Activated B cell treated with CpG ODN at 0.5 μM for 24 hours (primary cell): ENCODE results near the gene FGD3. TPM values are rescaled to one million over a fixed set of nuclear protein-coding genes. Genes with fewer than 3 reads are reported as not detected.
A peak's percentile ranks its signal among the peaks of the same experiment; 100 is the strongest.

Source experiments
- ATAC-seq: fragments of 200-7000 bp; cut with Tn5 transposase; one replicate; pipeline ENCODE4 v1.10.0; 2021; ENCODE audit warnings: low read depth, mild to moderate bottlenecking, moderate library complexity
- CTCF ChIA-PET: fragments of 350-600 bp; sonication (Branson Sonifier 250); formaldehyde crosslinking; loops from one replicate; lab custom pipeline; 2021; ENCODE audit warnings: antibody characterized with exemption; lab: Charles Lee
- POLR2A ChIA-PET: fragments of 350-600 bp; sonication (Branson Sonifier 250); formaldehyde crosslinking; loops from one replicate; lab custom pipeline; 2021; ENCODE audit warnings: antibody characterized with exemption; lab: Charles Lee
- DNase-seq: peaks from one replicate; pipeline ENCODE4 v3.0.0; 2022
- H3K27ac Mint-ChIP-seq: one replicate; pipeline ENCODE4 v1.8.0; 2020; ENCODE audit warnings: mixed read lengths
- H3K27me3 Mint-ChIP-seq: one replicate; pipeline ENCODE4 v1.8.0; 2021; ENCODE audit warnings: mixed read lengths
- H3K36me3 Mint-ChIP-seq: one replicate; pipeline ENCODE4 v1.8.0; 2021; ENCODE audit warnings: low read depth, mixed read lengths
- H3K4me1 Mint-ChIP-seq: one replicate; pipeline ENCODE4 v1.8.0; 2021; ENCODE audit warnings: mixed read lengths
- H3K4me3 Mint-ChIP-seq: one replicate; pipeline ENCODE4 v1.8.0; 2020; ENCODE audit warnings: mild to moderate bottlenecking, mixed read lengths
- H3K9me3 Mint-ChIP-seq: one replicate; pipeline ENCODE4 v1.8.0; 2020; ENCODE audit warnings: mixed read lengths
- CTCF ChIP-seq: fragments of 200-600 bp; IDR thresholded peaks from one replicate; pipeline ENCODE4 v1.8.0; 2022; ENCODE audit warnings: antibody characterized with exemption, mild to moderate bottlenecking
- intact Hi-C: fragments of 100-400 bp; cut with micrococcal nuclease; formaldehyde crosslinking; loops from one replicate; pipeline ENCODE4 v1.15.1; 2024
- total RNA-seq: library from RNA; stranded (reverse); gene quantifications from 2 replicates; pipeline ENCODE4 v1.2.3, GENCODE V29; 2022

Gene FGD3
- total RNA-seq, 1 donor from 2014 or later, result 61.9 TPM

GRCh38 chr9:93023521-93023815, 76.1 kb downstream of the FGD3 start:
- DNase-seq (no peak), ATAC-seq (peak; percentile 10)
- Mint-ChIP-seq H3K27ac (peak overlapping the region; percentile 59), H3K9me3 (no peaks in the 10 kb centered on the region), H3K4me1 (peaks cover 31% of the 10 kb centered on the region), H3K36me3 (peaks cover 74% of the 10 kb centered on the region), H3K27me3 (no peaks in the 10 kb centered on the region), H3K4me3 (no peak overlapping the region)
- ChIA-PET CTCF (no interaction called here), POLR2A (no interaction called here)
- intact Hi-C loops, result no loop called here
- TF ChIP-seq CTCF, result no peak

GRCh38 chr9:93024646-93024910, 77.3 kb downstream of the FGD3 start:
- TF ChIP-seq CTCF, result no peak
- peaks cover 40% of the 10 kb centered on the region for H3K4me1 Mint-ChIP-seq
- no peaks in the 10 kb centered on the region for H3K27me3 Mint-ChIP-seq
- no peaks in the 10 kb centered on the region for H3K9me3 Mint-ChIP-seq
- H3K27ac Mint-ChIP-seq, result no peak overlapping the region
- ATAC-seq (no peak), DNase-seq (no peak)
- POLR2A ChIA-PET, result no interaction called here
- CTCF ChIA-PET, result interaction anchor here (0.7 to 1.3 kb wide), 2 partner anchors 9 to 67 kb away, joined by 3 read pairs; no protein-coding TSS in a partner anchor
- intact Hi-C loops, result no loop called here
- H3K36me3 Mint-ChIP-seq, result peaks cover 68% of the 10 kb centered on the region
- no peak overlapping the region for H3K4me3 Mint-ChIP-seq

GRCh38 chr9:93024986-93025630, 77.8 kb downstream of the FGD3 start:
- intact Hi-C loops, result no loop called here
- CTCF ChIA-PET, result interaction anchor here (1.3 kb wide), 1 partner anchor 68 kb away, joined by 3 read pairs; no protein-coding TSS in a partner anchor
- ATAC-seq (no peak), DNase-seq (no peak)
- Mint-ChIP-seq H3K4me1 (peaks cover 45% of the 10 kb centered on the region), H3K27me3 (no peaks in the 10 kb centered on the region), H3K4me3 (no peak overlapping the region), H3K36me3 (peaks cover 68% of the 10 kb centered on the region), H3K27ac (peak overlapping the region; percentile 46), H3K9me3 (no peaks in the 10 kb centered on the region)
- POLR2A ChIA-PET, result interaction anchor here (1.0 to 2.0 kb wide), 2 partner anchors 39 to 70 kb away, joined by 3 to 5 read pairs; no protein-coding TSS in a partner anchor
- no peak for TF ChIP-seq CTCF

GRCh38 chr9:93025736-93026135, 78.4 kb downstream of the FGD3 start:
- TF ChIP-seq CTCF, result no peak
- CTCF ChIA-PET, result interaction anchor here (0.9 to 1.6 kb wide), 2 partner anchors 60 to 83 kb away, joined by 3 to 4 read pairs; no protein-coding TSS in a partner anchor
- ATAC-seq (no peak), DNase-seq (no peak)
- Mint-ChIP-seq H3K9me3 (no peaks in the 10 kb centered on the region), H3K27ac (peak overlapping the region; percentile 46), H3K4me1 (peaks cover 47% of the 10 kb centered on the region), H3K27me3 (no peaks in the 10 kb centered on the region), H3K36me3 (peaks cover 69% of the 10 kb centered on the region), H3K4me3 (no peak overlapping the region)
- POLR2A ChIA-PET, result interaction anchor here (1.0 to 2.0 kb wide), 2 partner anchors 39 to 69 kb away, joined by 3 to 5 read pairs; no protein-coding TSS in a partner anchor
- intact Hi-C loops, result no loop called here

- H3K4me3 Mint-ChIP-seq, result no peak overlapping the region
- H3K27me3 Mint-ChIP-seq, result no peaks in the 10 kb centered on the region
- H3K9me3 Mint-ChIP-seq, result no peaks in the 10 kb centered on the region
- intact Hi-C loops, result no loop called here
- H3K4me1 Mint-ChIP-seq, result peaks cover 54% of the 10 kb centered on the region
- ATAC-seq, result no peak
- DNase-seq, result no peak
- TF ChIP-seq CTCF, result no peak
- no peak overlapping the region for H3K27ac Mint-ChIP-seq
- ChIA-PET POLR2A (interaction anchor here (2.0 kb wide), 1 partner anchor 38 kb away, joined by 5 read pairs; no protein-coding TSS in a partner anchor), CTCF (interaction anchor here (0.6 to 1.6 kb wide), 3 partner anchors 61 to 917 kb away, joined by 3 to 4 read pairs (median 3); no protein-coding TSS in a partner anchor)
- H3K36me3 Mint-ChIP-seq, result peaks cover 70% of the 10 kb centered on the region
Observed at GRCh38 chr9:93026640-93027039, 79.3 kb downstream of the FGD3 start.
